SU-DHL-6 (cell line): Measurements from ENCODE around the gene PYGB.

ENCODE experiments used
- H2AFZ ChIP-seq: fragments of 200-600 bp; sonication (generic); 2 replicates; pipeline ENCODE4 v1.6.1; 2014; ENCODE audit warnings: low read depth, mild to moderate bottlenecking, moderate library complexity, mixed read lengths, antibody characterized with exemption, low read length; ENCODE audit not compliant: severe bottlenecking
- H3F3A ChIP-seq: fragments of 200-600 bp; shearing (Covaris generic); 2 replicates; pipeline ENCODE4 v1.6.0; 2016; ENCODE audit warnings: antibody characterized with exemption, mild to moderate bottlenecking; ENCODE audit not compliant: insufficient read depth
- H3K27ac ChIP-seq: fragments of 200-600 bp; sonication (generic); 2 replicates; pipeline ENCODE4 v1.5.1; 2016; ENCODE audit warnings: low read depth, mild to moderate bottlenecking, low read length, moderate library complexity, mixed read lengths
- H3K27me3 ChIP-seq: fragments of 200-600 bp; sonication (generic), shearing (Covaris generic); 2 replicates; pipeline ENCODE4 v1.6.0; 2014; ENCODE audit warnings: mild to moderate bottlenecking, low read length
- H3K36me3 ChIP-seq: fragments of 200-600 bp; sonication (generic); 2 replicates; pipeline ENCODE4 v1.6.1; 2014; ENCODE audit warnings: mild to moderate bottlenecking, low read length, mixed read lengths
- H3K4me2 ChIP-seq: fragments of 300-600, 200-600 bp; shearing (Covaris generic), sonication (generic); 2 replicates; pipeline ENCODE4 v1.6.0; 2014; ENCODE audit warnings: low read length, low read depth, mild to moderate bottlenecking; ENCODE audit not compliant: poor library complexity, severe bottlenecking
- H3K4me3 ChIP-seq: fragments of 200-600 bp; sonication (generic); 2 replicates; pipeline ENCODE4 v1.5.1; 2014; ENCODE audit warnings: antibody characterized with exemption, low read length, mild to moderate bottlenecking, mixed read lengths; ENCODE audit not compliant: insufficient read depth, poor library complexity, severe bottlenecking
- H3K79me2 ChIP-seq: fragments of 200-600 bp; sonication (generic); 2 replicates; pipeline ENCODE4 v1.6.1; 2014; ENCODE audit warnings: mild to moderate bottlenecking, low read length, moderate library complexity; ENCODE audit not compliant: insufficient read depth
- H3K9ac ChIP-seq: fragments of 200-600 bp; sonication (generic); 2 replicates; pipeline ENCODE4 v1.7.0; 2014; ENCODE audit warnings: mild to moderate bottlenecking, low read length
- H3K9me2 ChIP-seq: fragments of 200-600 bp; sonication (generic); replicated peaks from 2 replicates; pipeline ENCODE4 v1.6.1; 2014; ENCODE audit warnings: low read length; ENCODE audit not compliant: insufficient read depth
- H3K9me3 ChIP-seq: fragments of 200-600 bp; sonication (generic); 2 replicates; pipeline ENCODE4 v1.6.1; 2014; ENCODE audit warnings: low read length, mixed read lengths; ENCODE audit not compliant: insufficient read depth
- H4K20me1 ChIP-seq: fragments of 200-600 bp; sonication (generic); 2 replicates; pipeline ENCODE4 v1.6.1; 2014; ENCODE audit warnings: low read depth, mild to moderate bottlenecking, antibody characterized with exemption, low read length, moderate library complexity, mixed read lengths
- CTCF ChIP-seq: fragments of 200-600 bp; sonication (generic); IDR thresholded peaks from one replicate; pipeline ENCODE4 v1.5.1; 2017; ENCODE audit warnings: antibody characterized with exemption, mild to moderate bottlenecking, low read length, moderate library complexity; ENCODE audit not compliant: insufficient read depth, poor library complexity, severe bottlenecking
- EZH2phosphoT487 ChIP-seq: fragments of 200-600 bp; sonication (generic), shearing (Covaris generic); conservative IDR thresholded peaks from 2 replicates; pipeline ENCODE4 v1.6.1; 2018; ENCODE audit warnings: mild to moderate bottlenecking, antibody characterized with exemption, low read length, moderate library complexity, mixed read lengths

Gene PYGB

GRCh38 chr20:25336561-25337422 lies 88.9 kb downstream of the PYGB start:
- TF ChIP-seq CTCF = no peak
- TF ChIP-seq EZH2phosphoT487 = no peak
- Histone ChIP-seq H3K27me3 (no peaks in the 10 kb centered on the region), H3K4me2 (no peak overlapping the region), H4K20me1 (no peaks in the 10 kb centered on the region), H3K27ac (no peak overlapping the region), H3K9ac (no peak overlapping the region), H2AFZ (no peak overlapping the region), H3K9me3 (no peaks in the 10 kb centered on the region), H3K9me2 (no peaks in the 10 kb centered on the region), H3K4me3 (no peak overlapping the region), H3K36me3 (no peaks in the 10 kb centered on the region), H3F3A (no peaks in the 10 kb centered on the region), H3K79me2 (no peaks in the 10 kb centered on the region)

GRCh38 chr20:25338112-25339023 lies 90.5 kb downstream of the PYGB start:
- no peaks in the 10 kb centered on the region for H3K9me2 ChIP-seq
- no peaks in the 10 kb centered on the region for H3K36me3 ChIP-seq
- H3K27me3 ChIP-seq = no peaks in the 10 kb centered on the region
- H2AFZ ChIP-seq = no peak overlapping the region
- no peak overlapping the region for H3K4me3 ChIP-seq
- no peak overlapping the region for H3K27ac ChIP-seq
- H3K9me3 ChIP-seq = no peaks in the 10 kb centered on the region
- H4K20me1 ChIP-seq = no peaks in the 10 kb centered on the region
- H3K79me2 ChIP-seq = no peaks in the 10 kb centered on the region; the same call in 1 of the 2 replicates
- H3K9ac ChIP-seq = no peak overlapping the region
- H3K4me2 ChIP-seq = no peak overlapping the region
- TF ChIP-seq EZH2phosphoT487 (no peak), CTCF (no peak)
- H3F3A ChIP-seq = no peaks in the 10 kb centered on the region

GRCh38 chr20:25339608-25340007 lies 91.7 kb downstream of the PYGB start:
- Histone ChIP-seq H3K9me2 (no peaks in the 10 kb centered on the region), H4K20me1 (no peaks in the 10 kb centered on the region), H3K27me3 (no peaks in the 10 kb centered on the region), H3K36me3 (no peaks in the 10 kb centered on the region), H3K9me3 (no peaks in the 10 kb centered on the region), H3K4me3 (no peak overlapping the region), H3K79me2 (no peaks in the 10 kb centered on the region; the same call in 1 of the 2 replicates), H3K4me2 (no peak overlapping the region), H3K9ac (no peak overlapping the region), H2AFZ (no peak overlapping the region), H3F3A (no peaks in the 10 kb centered on the region), H3K27ac (no peak overlapping the region)
- TF ChIP-seq CTCF = no peak
- TF ChIP-seq EZH2phosphoT487 = no peak
